H9 (cell line): Measurements from ENCODE around the gene PCSK6. TPM values are rescaled to one million over a fixed set of nuclear protein-coding genes. Genes with fewer than 3 reads are reported as not detected.

Experiments used
- DNase-seq: peaks from one replicate; pipeline ENCODE4 v3.0.0-alpha.2; 2017
- H2AFZ ChIP-seq: one replicate; pipeline ENCODE4 v1.6.1; 2013; ENCODE audit warnings: mild to moderate bottlenecking, low read length, control low read depth, moderate library complexity
- H2AK5ac ChIP-seq: 2 replicates; pipeline ENCODE4 v1.6.1; 2013; ENCODE audit warnings: low read length, control low read depth, mixed read lengths; ENCODE audit not compliant: insufficient read length
- H2BK120ac ChIP-seq: one replicate; pipeline ENCODE4 v1.6.1; 2013; ENCODE audit warnings: low read depth, mild to moderate bottlenecking, low read length, control low read depth, inconsistent platforms; ENCODE audit not compliant: poor library complexity, severe bottlenecking
- H2BK12ac ChIP-seq: 2 replicates; pipeline ENCODE4 v1.6.1; 2013; ENCODE audit warnings: low read length, control low read depth, mixed read lengths, low read depth; ENCODE audit not compliant: insufficient read length
- H2BK15ac ChIP-seq: 2 replicates; pipeline ENCODE4 v1.6.1; 2013; ENCODE audit warnings: low read depth, low read length, control low read depth
- H2BK20ac ChIP-seq: one replicate; pipeline ENCODE4 v1.6.1; 2013; ENCODE audit warnings: low read depth, mild to moderate bottlenecking, low read length, control low read depth, inconsistent platforms; ENCODE audit not compliant: poor library complexity, severe bottlenecking
- H2BK5ac ChIP-seq: 2 replicates; pipeline ENCODE4 v1.6.1; 2013; ENCODE audit warnings: low read length, control low read depth, mixed read lengths; ENCODE audit not compliant: insufficient read length
- H3K14ac ChIP-seq: 2 replicates; pipeline ENCODE4 v1.6.1; 2013; ENCODE audit warnings: low read length, control low read depth; ENCODE audit not compliant: insufficient read depth
- H3K18ac ChIP-seq: 2 replicates; pipeline ENCODE4 v1.6.1; 2013; ENCODE audit warnings: low read depth, mild to moderate bottlenecking, mixed read lengths, low read length, control low read depth; ENCODE audit not compliant: insufficient read length
- H3K23ac ChIP-seq: 2 replicates; pipeline ENCODE4 v1.6.1; 2013; ENCODE audit warnings: low read length, control low read depth, mixed read lengths, low read depth; ENCODE audit not compliant: insufficient read length
- H3K23me2 ChIP-seq: 2 replicates; pipeline ENCODE4 v1.6.1; 2013; ENCODE audit warnings: low read depth, mild to moderate bottlenecking, mixed read lengths, low read length, control low read depth; ENCODE audit not compliant: insufficient read length, poor library complexity, severe bottlenecking
- H3K27ac ChIP-seq: 2 replicates; pipeline ENCODE4 v1.5.1; 2013; ENCODE audit warnings: low read length, control low read depth, mixed read lengths, low read depth; ENCODE audit not compliant: insufficient read length
- H3K27me3 ChIP-seq: 2 replicates; pipeline ENCODE4 v1.6.1; 2013; ENCODE audit warnings: low read length, control low read depth, inconsistent platforms; ENCODE audit not compliant: insufficient read depth
- H3K4ac ChIP-seq: 2 replicates; pipeline ENCODE4 v1.6.1; 2013; ENCODE audit warnings: low read depth, mild to moderate bottlenecking, control low read depth, inconsistent platforms, low read length, moderate library complexity
- H3K4me1 ChIP-seq: 2 replicates; pipeline ENCODE4 v1.6.1; 2013; ENCODE audit warnings: low read length, control low read depth, inconsistent platforms; ENCODE audit not compliant: insufficient read depth
- H3K4me2 ChIP-seq: 2 replicates; pipeline ENCODE4 v1.6.1; 2013; ENCODE audit warnings: low read length, control low read depth, mixed read lengths; ENCODE audit not compliant: insufficient read length, insufficient read depth
- H3K56ac ChIP-seq: 2 replicates; pipeline ENCODE4 v1.6.1; 2013; ENCODE audit warnings: low read depth, mild to moderate bottlenecking, mixed read lengths, low read length, control low read depth; ENCODE audit not compliant: insufficient read length
- H3K79me1 ChIP-seq: 2 replicates; pipeline ENCODE4 v1.6.1; 2013; ENCODE audit warnings: low read depth, mild to moderate bottlenecking, moderate library complexity, low read length, control low read depth, inconsistent platforms; ENCODE audit not compliant: insufficient read depth, poor library complexity, severe bottlenecking
- H3K79me2 ChIP-seq: 2 replicates; pipeline ENCODE4 v1.6.1; 2013; ENCODE audit warnings: low read length, control low read depth, inconsistent platforms; ENCODE audit not compliant: insufficient read depth
- H3K9ac ChIP-seq: 2 replicates; pipeline ENCODE4 v1.6.1; 2013; ENCODE audit warnings: low read length, control low read depth, mixed read lengths; ENCODE audit not compliant: insufficient read length; ENCODE audit errors: extremely low read depth
- H3K9me3 ChIP-seq: one replicate; pipeline ENCODE4 v1.6.1; 2013; ENCODE audit warnings: low read depth, low read length, inconsistent platforms; ENCODE audit not compliant: control insufficient read depth
- H3T11ph ChIP-seq: one replicate; pipeline ENCODE4 v1.6.1; 2013; ENCODE audit warnings: mild to moderate bottlenecking, low read length, control low read depth, inconsistent platforms
- H4K20me1 ChIP-seq: one replicate; pipeline ENCODE4 v1.6.1; 2013; ENCODE audit not compliant: control insufficient read depth, insufficient read length, insufficient read depth
- H4K5ac ChIP-seq: 2 replicates; pipeline ENCODE4 v1.6.1; 2013; ENCODE audit warnings: low read depth, mild to moderate bottlenecking, mixed read lengths, low read length, control low read depth; ENCODE audit not compliant: insufficient read length
- H4K8ac ChIP-seq: replicated peaks from 2 replicates; pipeline ENCODE4 v1.6.1; 2013; ENCODE audit warnings: low read length, control low read depth, mixed read lengths, low read depth; ENCODE audit not compliant: insufficient read length
- H4K91ac ChIP-seq: 2 replicates; pipeline ENCODE4 v1.6.1; 2013; ENCODE audit warnings: low read depth, mild to moderate bottlenecking, moderate library complexity, mixed read lengths, low read length, control low read depth; ENCODE audit not compliant: insufficient read length
- H3K27ac Mint-ChIP-seq, 3 experiments: 2 replicates in 2 of 3; 3 replicates in 1 of 3; pipeline ENCODE4 v1.8.0; 2020 to 2021; ENCODE audit warnings: mixed read lengths in 3 of 3, mild to moderate bottlenecking in 1 of 3, moderate library complexity in 1 of 3
- H3K27me3 Mint-ChIP-seq: 2 replicates; pipeline ENCODE4 v1.8.0; 2021; ENCODE audit warnings: low read depth, mild to moderate bottlenecking, moderate library complexity, mixed read lengths
- H3K36me3 Mint-ChIP-seq, 3 experiments: 2 replicates in 2 of 3; 3 replicates in 1 of 3; pipeline ENCODE4 v1.8.0; 2020 to 2021; ENCODE audit warnings: low read depth in 3 of 3, mixed read lengths in 3 of 3; ENCODE audit not compliant: insufficient read depth in 1 of 3
- H3K4me1 Mint-ChIP-seq, 2 experiments: 2 replicates each; pipeline ENCODE4 v1.8.0; 2020; ENCODE audit warnings: mixed read lengths in 2 of 2
- H3K4me3 Mint-ChIP-seq, 2 experiments: 2 replicates in 1 of 2; 3 replicates in 1 of 2; pipeline ENCODE4 v1.8.0; 2020 to 2021; ENCODE audit warnings: mild to moderate bottlenecking in 2 of 2, mixed read lengths in 2 of 2, moderate library complexity in 1 of 2
- H3K9me3 Mint-ChIP-seq, 2 experiments: 2 replicates in 1 of 2; 3 replicates in 1 of 2; pipeline ENCODE4 v1.8.0; 2020; ENCODE audit warnings: mild to moderate bottlenecking in 2 of 2, mixed read lengths in 2 of 2, moderate library complexity in 1 of 2
- CTCF ChIP-seq: fragments of 200-600 bp; sonication (generic); conservative IDR thresholded peaks from 3 replicates; pipeline ENCODE4 v1.8.0; 2021; ENCODE audit warnings: antibody characterized with exemption, mild to moderate bottlenecking
- WGBS: extraction: QIAGEN DNeasy Blood & Tissue Kit; methylation state at CpG from one replicate; pipeline ENCODE4 v1.1.7; 2013; ENCODE audit warnings: missing lambda C conversion rate, low lambda C conversion rate, mixed read lengths; ENCODE audit not compliant: insufficient read length; ENCODE audit errors: extremely low coverage; 5-methylcytosine and 5-hydroxymethylcytosine counted together
- total RNA-seq: library from RNA; stranded (reverse); gene quantifications from 2 replicates; pipeline ENCODE4 v1.2.1, GENCODE V29; 2021

The PCSK6 gene
- total RNA-seq, 1 experiment from 2014 or later: 4.0 TPM

- no peak overlapping the region for H4K5ac ChIP-seq
- H3K23ac ChIP-seq: no peak overlapping the region
- H2BK12ac ChIP-seq: no peak overlapping the region
- H3K4me1 ChIP-seq: no peaks in the 10 kb centered on the region
- H2BK15ac ChIP-seq: no peak overlapping the region
- H4K91ac ChIP-seq: no peak overlapping the region
- no CpG with 5 or more reads among the region's 23 CpGs for WGBS
- H3K4me1 Mint-ChIP-seq: peaks cover 15 to 26% of the 10 kb centered on the region in 2 experiments
- H3K27ac Mint-ChIP-seq: no peak overlapping the region
- no peak overlapping the region for H3K4me3 Mint-ChIP-seq
- no peak overlapping the region for H3T11ph ChIP-seq
- no peak overlapping the region for H3K9ac ChIP-seq
- no peaks in the 10 kb centered on the region for H3K79me2 ChIP-seq
- no peak overlapping the region for H3K4ac ChIP-seq
- peak; percentile 89 for DNase-seq
- no peaks in the 10 kb centered on the region for H3K79me1 ChIP-seq
- no peak overlapping the region for H3K27ac ChIP-seq
- no peak overlapping the region for H2BK20ac ChIP-seq
- no peak overlapping the region for H3K18ac ChIP-seq
- no peaks in the 10 kb centered on the region for H3K9me3 ChIP-seq
- no peak overlapping the region for H2BK120ac ChIP-seq
- no peaks in the 10 kb centered on the region for H3K36me3 Mint-ChIP-seq
- no peak overlapping the region for H4K8ac ChIP-seq
- no peaks in the 10 kb centered on the region for H3K27me3 ChIP-seq
- peak; percentile 85 for TF ChIP-seq CTCF
- no peaks in the 10 kb centered on the region for H4K20me1 ChIP-seq
- no peak overlapping the region for H2BK5ac ChIP-seq
- no peaks in the 10 kb centered on the region for H3K9me3 Mint-ChIP-seq
- peaks cover 28% of the 10 kb centered on the region for H3K27me3 Mint-ChIP-seq
- H3K14ac ChIP-seq: no peak overlapping the region
- H3K4me2 ChIP-seq: no peak overlapping the region
- no peak overlapping the region for H2AFZ ChIP-seq
- H2AK5ac ChIP-seq: no peak overlapping the region
- H3K56ac ChIP-seq: no peak overlapping the region
- H3K23me2 ChIP-seq: no peaks in the 10 kb centered on the region
These were observed 12.3 kb upstream of the PCSK6 start for GRCh38 chr15:101501703-101502373.
